GM11168 (cell line): ENCODE data around the gene VGLL4.

Source experiments
- in situ Hi-C: fragments of 300-500 bp; cut with MboI; formaldehyde crosslinking; loops from one replicate; pipeline ENCODE4 v1.12.0; 2022; ENCODE audit warnings: low sequenced_read_pairs; ENCODE audit not compliant: unreplicated experiment

Gene VGLL4

DNA sequence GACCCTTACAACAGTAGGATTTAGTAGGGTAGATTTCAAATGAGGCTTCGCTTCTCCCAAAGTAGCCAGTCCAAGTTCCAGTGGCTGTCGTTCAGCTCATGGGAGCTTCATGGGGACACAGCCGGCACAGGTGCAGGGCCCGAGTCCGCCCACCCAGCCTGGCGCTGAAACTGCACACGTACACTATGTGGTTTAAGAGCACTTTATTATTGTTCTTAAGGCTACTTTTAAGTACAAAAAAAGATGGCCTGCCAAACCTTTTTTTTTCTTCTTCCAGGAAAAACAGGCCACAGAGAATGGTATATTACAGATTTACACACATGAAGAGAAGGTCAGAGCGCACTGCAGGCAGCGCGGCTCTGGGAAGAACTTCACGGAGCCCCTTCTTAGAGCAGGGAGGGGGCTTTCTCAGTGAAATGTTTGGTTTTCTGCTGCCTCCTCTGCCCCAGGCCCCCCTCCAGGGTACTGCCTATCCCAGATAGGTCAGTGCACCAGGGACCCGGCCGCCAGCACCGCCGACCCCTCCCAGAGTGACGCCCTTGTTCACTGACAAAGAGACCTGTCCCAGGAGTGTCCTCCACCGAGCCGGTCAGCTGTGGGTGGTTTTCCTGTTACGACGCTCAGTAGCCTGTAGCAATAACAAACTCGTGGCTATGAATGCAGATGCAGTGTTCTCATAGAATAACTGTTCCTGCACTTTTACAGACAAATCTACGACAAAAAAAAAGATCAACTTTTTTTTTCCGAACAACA, 87.7 kb downstream of the VGLL4 start:
- in situ Hi-C loops, result no loop called here

DNA sequence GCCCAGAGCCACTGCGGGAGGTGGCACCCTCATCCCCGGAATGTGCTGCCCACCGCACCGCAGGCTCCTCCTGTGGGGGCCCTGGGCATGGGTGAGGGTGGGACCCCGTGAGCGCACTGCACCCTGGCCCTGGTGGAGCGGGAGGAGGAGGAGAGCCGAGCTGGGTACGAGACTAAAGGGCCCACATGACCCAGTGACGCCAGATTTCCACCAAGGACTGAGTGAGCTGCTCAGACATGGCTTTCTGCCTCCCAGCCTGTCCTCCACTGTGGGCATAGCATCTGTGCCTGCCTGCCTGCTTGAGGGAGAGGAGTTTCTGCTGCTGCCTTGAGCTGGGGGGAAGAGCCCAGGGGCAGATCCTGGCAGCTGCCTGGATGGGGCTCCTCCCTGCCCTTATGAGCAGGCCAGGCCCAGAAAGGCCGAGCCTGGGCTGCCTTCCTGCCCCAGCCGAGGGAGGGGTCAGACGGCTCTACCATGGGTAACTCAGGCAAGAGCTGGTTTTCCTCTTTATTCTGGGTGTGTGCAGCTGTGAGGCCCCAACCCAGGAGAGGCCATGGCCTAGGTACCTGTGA, 88.4 kb downstream of the VGLL4 start:
- in situ Hi-C loops, result no loop called here

DNA sequence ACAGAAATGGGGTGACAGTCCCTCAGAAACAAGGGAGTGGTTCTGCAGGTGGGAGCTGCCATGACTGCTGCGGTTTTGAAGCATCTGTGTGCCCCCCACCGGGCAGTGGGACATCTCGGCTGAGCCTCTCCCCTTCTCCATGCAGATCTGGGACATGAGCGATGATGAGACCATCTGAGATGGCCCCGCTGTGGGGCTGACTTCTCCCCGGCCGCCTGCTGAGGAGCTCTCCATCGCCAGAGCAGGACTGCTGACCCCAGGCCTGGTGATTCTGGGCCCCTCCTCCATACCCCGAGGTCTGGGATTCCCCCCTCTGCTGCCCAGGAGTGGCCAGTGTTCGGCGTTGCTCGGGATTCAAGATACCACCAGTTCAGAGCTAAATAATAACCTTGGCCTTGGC, 89.0 kb downstream of the VGLL4 start:
- in situ Hi-C loops, result no loop called here

DNA sequence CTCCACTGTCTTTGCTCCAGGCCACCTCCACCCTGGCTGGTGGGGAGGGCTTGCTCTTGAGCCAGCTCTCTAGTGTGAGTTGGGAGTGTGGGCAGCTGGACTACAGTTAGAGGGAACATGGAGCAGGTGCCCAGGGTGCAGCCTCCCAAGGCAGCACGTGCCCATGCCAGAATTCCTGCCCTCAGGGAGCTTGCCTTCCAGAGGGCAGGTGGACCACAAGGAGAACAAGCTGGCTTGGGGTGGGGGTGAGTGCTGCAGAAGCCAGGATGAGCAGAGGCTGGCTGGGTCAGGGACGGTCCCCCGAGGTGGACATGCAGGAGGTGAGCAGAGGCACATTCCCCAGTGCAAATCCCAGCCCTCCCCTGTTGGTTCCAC, 89.5 kb downstream of the VGLL4 start:
- in situ Hi-C loops, result no loop called here

DNA sequence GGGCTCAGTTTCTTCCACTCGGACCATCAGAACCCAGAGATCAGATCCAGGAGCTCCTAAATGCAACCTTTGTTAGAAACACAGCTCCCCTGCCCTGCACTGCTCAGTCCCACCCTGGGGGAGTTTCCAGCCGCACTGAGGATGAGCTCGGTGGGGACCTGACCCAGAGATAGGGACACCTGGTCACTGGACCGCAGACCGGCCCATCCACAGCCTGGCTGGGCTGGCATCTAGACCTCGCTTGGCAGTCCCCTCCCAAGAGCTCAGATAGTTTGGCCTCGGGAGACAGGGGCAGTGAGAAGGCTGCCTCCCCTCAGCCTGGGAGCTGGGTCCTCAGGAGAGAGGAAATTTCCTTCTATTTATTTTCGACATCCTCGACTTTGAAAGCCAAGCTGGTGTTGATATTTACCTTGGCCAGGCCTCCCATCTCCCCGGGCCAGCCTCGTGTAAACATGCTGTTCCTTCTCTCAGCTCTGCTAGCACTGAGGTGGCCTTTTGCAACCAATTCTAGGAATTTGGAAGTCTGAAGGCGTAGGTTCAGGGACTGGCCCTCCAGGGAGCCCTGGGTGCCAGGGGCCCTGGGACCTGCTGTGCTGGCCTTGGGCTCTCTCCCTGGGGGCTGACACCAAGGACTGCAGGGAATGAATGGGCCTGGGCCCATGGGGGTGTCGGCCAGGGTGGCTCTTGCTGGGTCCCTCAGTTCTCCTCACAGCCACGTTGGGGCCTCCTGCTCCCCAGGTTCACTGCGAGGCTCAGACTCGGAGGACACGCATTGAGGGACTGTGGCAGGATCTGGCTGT, 90.1 kb downstream of the VGLL4 start:
- in situ Hi-C loops, result no loop called here

DNA sequence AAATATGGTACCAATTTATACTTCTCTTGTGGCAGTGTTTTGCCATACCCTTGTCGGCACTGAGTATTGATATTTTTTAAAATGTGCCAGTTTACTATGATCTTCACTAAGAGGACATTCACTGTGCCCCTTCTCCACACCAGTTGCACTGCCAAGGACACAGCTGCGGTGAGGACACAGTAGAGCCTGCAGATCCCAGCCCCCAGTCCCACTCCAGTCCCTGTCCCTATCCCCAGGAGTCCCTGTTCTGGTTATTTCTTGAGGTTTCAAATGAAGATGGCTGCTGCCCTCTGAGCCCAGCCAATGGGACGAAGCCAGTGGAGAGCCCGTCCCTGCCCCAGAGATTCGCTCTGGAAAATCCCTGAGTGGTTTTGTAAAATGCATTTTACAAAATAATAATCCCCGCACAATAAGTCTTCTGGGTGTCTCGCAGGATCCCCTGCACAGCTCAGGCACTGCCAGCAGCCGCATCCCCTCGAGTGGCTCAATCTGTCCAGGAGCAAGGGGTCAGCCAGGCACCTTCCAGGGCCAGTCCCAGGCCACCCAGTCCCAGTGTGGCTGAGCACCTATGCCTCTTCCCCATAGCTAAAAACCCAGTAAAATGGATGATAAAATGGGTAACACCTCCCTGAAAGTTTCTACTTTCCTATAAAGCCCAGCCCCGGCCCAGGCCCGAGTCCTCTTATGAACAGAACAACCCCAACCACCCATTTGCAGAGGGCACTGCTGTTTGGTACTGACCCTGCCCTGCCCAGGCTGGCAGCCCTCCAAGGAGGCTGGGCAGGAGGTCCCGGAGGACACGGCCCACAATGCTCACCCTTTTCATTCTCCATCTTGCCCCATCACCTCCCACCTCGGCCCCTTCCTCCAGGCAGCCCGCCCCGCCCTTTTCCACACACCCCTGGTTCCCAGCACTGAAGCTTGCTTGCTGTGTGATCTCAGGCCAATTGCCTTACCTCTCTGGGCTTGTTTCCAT, 91.1 kb downstream of the VGLL4 start:
- in situ Hi-C loops, result no loop called here

DNA sequence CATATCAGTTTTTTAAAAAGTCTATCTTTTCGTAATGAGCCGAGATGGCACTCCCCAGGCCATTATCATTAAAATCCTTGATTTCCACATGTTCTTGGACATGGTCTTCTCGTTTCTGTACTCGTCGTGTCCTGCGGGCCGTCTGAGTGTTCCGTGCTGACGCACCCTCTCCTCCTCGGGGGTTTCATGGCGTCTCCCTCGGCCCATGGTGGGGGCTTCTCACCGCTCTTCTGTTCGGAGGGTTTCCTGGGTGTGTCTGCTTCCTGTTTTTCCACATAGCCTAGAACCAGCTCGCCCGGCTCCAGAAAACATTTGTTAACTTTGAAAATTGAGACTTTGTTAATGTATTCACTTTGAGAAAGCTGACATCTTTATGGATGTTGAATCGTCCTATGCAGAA, 92.7 kb downstream of the VGLL4 start:
- in situ Hi-C loops, result no loop called here

DNA sequence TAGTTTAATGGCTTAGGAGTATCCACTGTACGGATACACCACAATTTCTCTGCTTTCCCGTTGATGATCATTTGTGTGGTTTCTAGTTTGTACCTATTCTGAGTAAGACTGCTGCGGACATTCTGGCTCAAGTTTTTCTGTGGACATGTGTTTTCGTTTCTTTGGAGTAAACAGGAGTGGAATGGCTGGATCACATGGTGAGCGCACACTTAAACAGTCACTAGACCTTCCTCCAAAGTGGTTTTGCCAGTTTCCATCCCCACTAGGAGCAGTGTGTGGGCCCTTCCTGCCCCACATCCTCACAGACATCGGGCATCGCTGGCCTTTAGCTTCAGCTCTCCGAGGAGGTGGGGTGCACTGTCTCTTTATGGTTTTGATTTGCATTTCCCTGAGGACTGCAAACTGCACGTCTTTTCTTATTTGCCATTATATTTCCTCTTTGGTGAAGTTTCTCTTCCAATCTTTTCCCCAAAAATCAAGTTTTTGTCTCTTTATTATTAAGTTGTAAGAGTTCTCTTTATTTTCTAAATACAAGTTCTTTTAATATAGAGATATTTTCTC, 94.1 kb downstream of the VGLL4 start:
- in situ Hi-C loops, result no loop called here

DNA sequence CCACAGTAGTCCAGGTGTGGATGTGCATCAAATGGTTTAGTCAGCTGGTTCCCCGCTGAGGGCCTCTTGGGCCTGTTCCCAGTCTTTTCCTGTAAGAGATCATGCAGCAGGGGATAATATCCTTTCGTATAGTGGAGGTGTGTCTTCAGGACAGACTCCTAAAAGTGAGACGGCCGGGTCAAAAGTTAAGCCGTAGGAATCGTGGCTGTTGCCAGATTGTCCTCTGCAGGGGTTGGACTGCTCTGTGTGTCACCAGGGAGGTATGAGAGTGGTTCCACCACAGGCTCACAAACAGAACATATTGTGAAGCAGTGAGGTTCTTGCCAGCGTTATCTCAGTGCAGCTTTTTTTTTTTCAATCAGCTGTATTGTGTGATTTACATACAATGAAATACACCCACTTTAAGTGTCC, 95.0 kb downstream of the VGLL4 start:
- in situ Hi-C loops, result no loop called here

DNA sequence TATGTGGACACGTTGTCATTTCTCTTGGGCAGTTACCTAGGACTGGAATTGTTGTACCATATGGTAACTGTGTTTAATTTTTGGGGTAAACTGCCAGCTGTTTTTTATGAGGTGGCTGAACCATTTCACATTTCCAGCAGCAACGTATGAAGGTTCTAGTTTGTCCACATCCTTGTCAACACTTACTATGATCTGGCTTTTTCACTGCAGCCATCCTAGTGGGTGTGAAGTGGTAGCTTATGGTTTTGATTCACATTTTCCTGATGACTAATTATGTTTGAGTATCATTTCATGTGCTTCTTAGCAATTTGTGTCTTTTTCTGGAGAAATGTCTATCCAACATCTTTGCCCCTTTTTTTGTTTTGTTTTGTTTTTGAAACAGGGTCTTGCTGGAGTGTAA, 96.2 kb downstream of the VGLL4 start:
- in situ Hi-C loops, result no loop called here

DNA sequence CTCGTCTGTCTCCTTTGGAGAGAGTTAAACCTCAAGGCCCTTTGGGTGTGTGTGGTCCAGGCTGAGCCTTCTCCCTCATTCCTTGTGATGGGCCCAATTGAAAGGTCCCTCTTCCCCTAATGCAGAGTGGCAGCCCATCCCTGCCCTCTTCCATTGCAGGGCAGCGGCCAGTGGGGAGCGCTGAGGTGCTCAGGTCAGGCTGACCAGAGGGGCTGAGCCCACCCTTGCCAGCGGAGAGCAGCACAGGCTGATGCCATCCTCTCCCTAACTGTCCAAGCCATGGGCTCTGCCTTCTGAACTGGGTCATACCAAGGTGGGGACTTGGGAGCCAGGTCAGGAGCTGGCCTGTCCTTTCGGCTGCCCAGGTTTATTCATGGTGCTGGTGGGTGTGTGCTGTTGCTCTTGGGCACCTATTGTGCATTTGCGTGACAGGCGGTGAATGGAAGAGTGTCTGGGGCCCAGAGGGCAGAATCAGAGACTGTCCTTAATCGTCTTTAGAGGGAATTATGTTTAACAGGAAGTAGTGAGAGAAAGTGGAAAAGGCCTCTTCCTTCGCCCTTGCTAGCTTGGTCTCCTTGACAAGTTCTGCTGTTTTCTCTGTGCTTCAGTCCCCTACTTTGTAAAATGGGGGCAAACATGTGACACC, 96.9 kb downstream of the VGLL4 start:
- in situ Hi-C loops, result no loop called here

DNA sequence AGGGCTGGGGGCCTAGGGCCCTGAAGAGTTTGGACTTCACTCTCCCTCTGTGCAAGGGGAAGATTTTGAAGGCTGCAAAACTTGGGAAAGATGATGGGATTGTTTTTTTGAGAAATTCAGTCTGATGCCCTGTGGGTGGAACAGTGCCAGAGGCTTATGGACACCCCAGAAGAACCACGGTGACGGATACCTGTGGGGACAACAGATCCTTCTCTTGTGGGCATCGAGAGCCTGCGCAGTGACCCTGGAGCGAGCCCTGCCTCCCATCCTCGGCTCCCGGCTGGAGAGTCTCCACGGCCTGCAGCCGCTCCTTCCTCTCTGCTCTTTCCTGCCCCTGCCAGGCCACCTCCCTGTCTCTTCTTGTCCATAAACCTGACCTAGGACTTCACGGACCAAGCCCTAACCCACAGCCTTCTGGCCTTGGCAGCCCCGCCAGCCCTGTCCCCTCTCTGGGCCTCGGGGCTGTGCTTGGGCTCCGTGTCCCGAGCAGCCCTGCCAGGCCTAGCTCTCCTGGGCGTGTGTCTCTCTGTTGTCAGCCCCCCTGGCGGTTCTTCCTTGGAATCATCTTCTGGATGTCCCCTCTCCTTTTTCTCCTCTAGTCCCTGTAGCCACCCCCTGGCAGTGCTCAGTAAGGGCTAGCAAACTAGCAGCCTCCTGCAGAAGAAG, 98.4 kb downstream of the VGLL4 start:
- in situ Hi-C loops, result no loop called here

DNA sequence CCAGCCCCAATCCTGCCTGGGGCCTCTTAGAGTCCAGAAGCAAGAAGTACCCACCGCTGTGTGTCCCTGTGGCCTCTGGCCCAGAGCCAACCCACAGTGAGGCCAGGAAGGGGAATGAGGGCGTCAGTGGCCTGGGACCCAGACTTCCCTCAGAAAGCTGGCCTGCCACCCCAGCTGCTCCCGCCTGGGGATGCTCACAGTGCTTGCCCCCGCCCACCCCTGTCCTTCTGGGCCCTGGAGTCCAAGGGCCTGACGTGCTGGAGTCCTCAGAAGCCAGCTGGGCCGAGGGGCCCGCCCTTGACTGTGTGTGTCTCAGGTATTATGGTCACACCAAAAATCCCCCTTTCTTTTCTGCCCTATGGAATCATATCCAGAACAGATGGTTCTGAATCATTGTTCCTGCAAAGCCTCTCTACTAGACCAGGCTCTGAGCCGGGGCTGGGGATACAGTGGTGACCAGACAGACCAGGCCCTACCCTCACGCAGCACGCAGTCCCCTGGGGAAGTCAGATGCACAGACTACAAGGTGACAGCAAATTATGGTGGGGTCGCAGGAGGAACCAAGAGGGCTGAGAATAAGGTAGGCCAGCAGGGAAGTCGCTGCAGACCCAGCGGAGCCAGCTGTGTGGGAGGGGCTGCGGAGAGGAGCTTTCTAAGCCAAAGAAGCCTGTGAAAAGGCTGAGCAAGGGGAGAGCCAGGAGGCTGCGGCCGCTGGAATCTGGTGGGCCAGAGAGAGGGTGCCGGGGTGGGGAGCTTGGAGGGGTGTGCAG, 99.1 kb downstream of the VGLL4 start:
- in situ Hi-C loops, result no loop called here

DNA sequence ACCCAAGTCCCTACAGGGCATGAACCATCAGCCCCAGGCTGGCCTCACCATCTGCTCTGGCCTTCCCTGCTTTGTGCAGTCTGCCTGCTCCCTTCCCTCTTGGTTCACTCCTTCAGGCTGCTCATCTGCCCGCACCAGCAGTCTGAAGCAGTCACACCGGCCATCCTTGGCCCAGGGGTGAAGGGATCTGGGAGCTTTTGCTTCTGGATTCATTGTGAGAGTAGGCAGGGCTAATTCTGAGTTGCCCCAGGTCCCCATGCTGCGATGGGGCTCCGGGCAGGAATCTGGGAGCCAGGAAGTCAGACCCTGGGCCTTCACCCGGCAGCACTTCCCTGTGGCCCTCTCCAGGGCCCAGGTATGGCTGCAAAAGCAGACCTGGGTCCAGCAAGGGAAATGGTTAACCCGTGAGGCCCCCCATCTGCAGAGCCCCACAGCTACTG, 99.7 kb downstream of the VGLL4 start:
- in situ Hi-C loops, result no loop called here

DNA sequence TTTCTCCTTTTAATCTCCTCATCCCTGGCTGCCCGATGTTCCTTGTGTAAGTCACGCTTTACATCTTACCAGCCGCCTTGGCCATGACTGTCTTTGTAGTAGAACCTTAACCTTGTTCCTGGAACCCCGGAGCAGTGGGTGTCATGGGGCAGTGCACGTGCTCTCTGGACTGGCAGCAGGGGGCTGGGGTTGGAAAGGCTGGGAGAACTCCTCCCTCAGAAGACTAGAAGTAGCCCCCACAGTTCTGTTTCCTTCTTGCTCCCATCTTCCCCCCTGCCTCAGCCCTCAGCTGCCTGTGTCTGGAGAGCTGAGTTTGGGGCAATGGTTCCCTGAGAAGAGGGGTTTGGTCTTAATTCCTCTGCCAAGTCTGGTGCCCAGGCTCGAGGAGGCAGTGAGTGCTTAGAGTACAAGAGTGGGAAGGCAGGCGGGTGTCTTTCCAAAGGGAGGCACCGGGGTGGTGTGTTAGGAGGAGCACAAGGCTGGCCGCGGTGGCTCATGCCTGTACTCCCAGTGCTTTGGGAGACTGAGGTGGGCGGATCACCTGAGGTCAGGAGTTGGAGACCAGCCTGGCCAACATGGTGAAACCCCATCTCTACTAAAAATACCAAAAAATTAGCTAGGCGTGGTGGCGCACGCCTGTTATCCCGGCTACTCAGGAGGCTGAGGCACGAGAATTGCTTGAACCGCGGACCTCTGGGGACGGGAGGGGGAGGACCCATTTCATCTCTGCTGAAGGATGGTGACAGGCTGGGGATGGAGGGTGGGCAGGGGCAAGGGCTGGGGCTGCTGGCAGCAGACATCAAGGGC, 100.4 kb downstream of the VGLL4 start:
- in situ Hi-C loops, result no loop called here

DNA sequence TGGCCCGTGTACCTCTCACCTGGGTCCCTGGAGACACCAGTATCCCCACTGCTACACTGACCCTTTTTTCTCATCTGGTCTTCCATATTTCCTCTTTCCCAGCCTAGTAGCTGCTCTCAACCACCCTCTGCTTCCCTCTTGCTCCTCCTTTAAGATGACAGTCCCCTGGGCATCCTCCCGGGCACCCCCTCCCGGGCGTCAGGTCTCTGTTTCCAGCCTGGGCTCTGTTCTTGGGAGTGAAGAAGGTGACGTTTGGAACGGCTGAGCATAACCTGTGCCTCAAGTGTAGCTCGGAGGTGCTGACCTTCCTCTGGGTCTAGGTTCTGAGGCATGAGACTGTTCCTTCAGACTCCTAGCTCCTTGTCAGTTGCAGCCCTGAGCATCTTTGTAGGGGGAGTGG, 101.2 kb downstream of the VGLL4 start:
- in situ Hi-C loops, result no loop called here
